Islet of Langerhans (tissue), 1 donor: ENCODE data around the gene ACE2.
A peak's percentile ranks its signal among the peaks of the same experiment; 100 is the strongest.

Source experiments
- FAIRE-seq: peaks from one replicate; lab custom pipeline; 2011; peaks lifted over from hg19 to GRCh38; lab: Jason Lieb, UNC

ACE2 gene

GRCh38 chrX:15600745-15601144, at the start of gene ACE2:
ACE2 (minus strand) TSS chrX:15600960; CDS start chrX:15600911, 49 bp downstream.
- FAIRE-seq, result no peak

GRCh38 chrX:15647510-15647909, 46.8 kb upstream of the ACE2 start:
- peak; percentile 99 for FAIRE-seq

GRCh38 chrX:15646543-15646942, 45.8 kb upstream of the ACE2 start:
- FAIRE-seq, result no peak

- no peak for FAIRE-seq
Observed at GRCh38 chrX:15646031-15646430, 45.3 kb upstream of the ACE2 start.

GRCh38 chrX:15645266-15645665, 44.5 kb upstream of the ACE2 start:
- no peak for FAIRE-seq

- FAIRE-seq, result no peak
Observed at GRCh38 chrX:15644560-15644872, 43.8 kb upstream of the ACE2 start.

- no peak for FAIRE-seq
Observed at GRCh38 chrX:15643786-15644559, 43.2 kb upstream of the ACE2 start.

- FAIRE-seq, result no peak
Observed at GRCh38 chrX:15631637-15632036, 30.9 kb upstream of the ACE2 start.

GRCh38 chrX:15623054-15623453, 22.3 kb upstream of the ACE2 start:
- peak; percentile 91 for FAIRE-seq

- peak; percentile 88 for FAIRE-seq
Observed at GRCh38 chrX:15619053-15619755, 18.4 kb upstream of the ACE2 start.

GRCh38 chrX:15617111-15617510, 16.4 kb upstream of the ACE2 start:
- FAIRE-seq, result no peak

GRCh38 chrX:15616531-15616930, 15.8 kb upstream of the ACE2 start:
- no peak for FAIRE-seq

- FAIRE-seq, result no peak
Observed at GRCh38 chrX:15607067-15607466, 6.3 kb upstream of the ACE2 start.

- FAIRE-seq, result no peak
Observed at GRCh38 chrX:15606136-15606535, 5.4 kb upstream of the ACE2 start.

GRCh38 chrX:15605226-15605625, 4.5 kb upstream of the ACE2 start:
- FAIRE-seq, result no peak

GRCh38 chrX:15602761-15603160, 2.0 kb upstream of the ACE2 start:
- FAIRE-seq, result no peak

GRCh38 chrX:15601932-15602331, 1.2 kb upstream of the ACE2 start:
- FAIRE-seq, result peak; percentile 36

GRCh38 chrX:15600049-15600448, 711 bp downstream of the ACE2 start:
- FAIRE-seq, result no peak

GRCh38 chrX:15599461-15599860, 1.3 kb downstream of the ACE2 start:
- no peak for FAIRE-seq

GRCh38 chrX:15598026-15598425, 2.7 kb downstream of the ACE2 start:
- no peak for FAIRE-seq

- FAIRE-seq, result peak; percentile 30
Observed at GRCh38 chrX:15594371-15594770, 6.4 kb downstream of the ACE2 start.

- FAIRE-seq, result no peak
Observed at GRCh38 chrX:15579778-15580747, 20.7 kb downstream of the ACE2 start.

- no peak for FAIRE-seq
Observed at GRCh38 chrX:15576019-15576418, 24.7 kb downstream of the ACE2 start.
